Breast epithelium (tissue), 4 donors: Measurements from ENCODE around the gene MAN1C1. TPM values are rescaled to one million over a fixed set of nuclear protein-coding genes. Genes with fewer than 3 reads are reported as not detected.

Source experiments
- DNase-seq, 2 donors: peaks; one replicate each; pipeline ENCODE4 v3.0.0-alpha.2; 2019; ENCODE audit warnings: low spot score in 2 of 2
- H3K27ac ChIP-seq, 2 donors: fragments of 200-600 bp; sonication (generic) in 1 of 2; one replicate each; pipeline ENCODE4 v1.5.1; 2016 to 2019; ENCODE audit warnings: mild to moderate bottlenecking in 1 of 2
- H3K27me3 ChIP-seq, 2 donors: fragments of 200-600 bp; sonication (generic) in 1 of 2; one replicate each; pipeline versions ENCODE4 v1.5.1 to v1.6.0; 2017 to 2019; ENCODE audit warnings: control low read depth in 1 of 2, mild to moderate bottlenecking in 1 of 2
- H3K36me3 ChIP-seq: fragments of 200-600 bp; one replicate; pipeline ENCODE4 v1.5.1; 2019
- H3K4me1 ChIP-seq, 2 donors: fragments of 200-600 bp; sonication (generic); one replicate each; pipeline ENCODE4 v1.5.1; 2016 to 2019; ENCODE audit warnings: control low read depth in 1 of 2
- H3K4me3 ChIP-seq, 3 donors: fragments of 200-600 bp; sonication (generic); 1 replicate in 2 of 3; 2 replicates in 1 of 3; pipeline ENCODE4 v1.5.1; 2016 to 2019; ENCODE audit warnings: mild to moderate bottlenecking in 3 of 3, moderate library complexity in 2 of 3
- H3K9me3 ChIP-seq, 2 donors: fragments of 200-600 bp; sonication (generic) in 1 of 2; one replicate each; pipeline ENCODE4 v1.5.1; 2016 to 2019; ENCODE audit warnings: control low read depth in 1 of 2
- CTCF ChIP-seq, 3 donors: fragments of 450-650 bp; IDR thresholded peaks; one replicate each; pipeline ENCODE4 v1.5.1; 2016 to 2017; ENCODE audit warnings: antibody characterized with exemption in 3 of 3, mild to moderate bottlenecking in 3 of 3, moderate library complexity in 3 of 3
- POLR2A ChIP-seq: fragments of 450-650 bp; IDR thresholded peaks from one replicate; pipeline ENCODE4 v1.6.1; 2016; ENCODE audit warnings: antibody characterized with exemption, mild to moderate bottlenecking, moderate library complexity
- POLR2AphosphoS5 ChIP-seq, 3 donors: sonication (generic); formaldehyde crosslinking; IDR thresholded peaks; one replicate each; pipeline ENCODE4 v1.6.1; 2017; ENCODE audit warnings: antibody characterized with exemption in 3 of 3
- intact Hi-C: fragments of 100-400 bp; cut with DNase I; formaldehyde crosslinking; loops from one replicate; pipeline ENCODE4 v1.15.1; 2023; ENCODE audit warnings: low total_unique reads
- total RNA-seq, 3 donors: library from RNA; depleted of rRNA; stranded (reverse); fragments of >200 nt; gene quantifications; one replicate each; pipeline ENCODE4 v1.1.0, GENCODE V29; 2016

Gene MAN1C1
- total RNA-seq, 3 donors from 2014 or later, result 6.7 to 13.8 (median 6.9) TPM

GRCh38 chr1:25711555-25712298 lies 95.1 kb downstream of the MAN1C1 start:
- H3K36me3 ChIP-seq, result no peaks in the 10 kb centered on the region
- no peaks in the 10 kb centered on the region for H3K9me3 ChIP-seq
- intact Hi-C loops, result no loop called here
- no peak for TF ChIP-seq POLR2A
- no peak for TF ChIP-seq POLR2AphosphoS5 (IDR thresholded peaks at IDR 0.05)
- no peak for TF ChIP-seq CTCF (IDR thresholded peaks at IDR 0.05)
- peak overlapping the region in 1 of 2 donors; percentile 41 for H3K27ac ChIP-seq
- no peaks in the 10 kb centered on the region for H3K4me1 ChIP-seq
- DNase-seq, result no peak
- no peak overlapping the region for H3K4me3 ChIP-seq
- H3K27me3 ChIP-seq, result no peaks in the 10 kb centered on the region

DNA sequence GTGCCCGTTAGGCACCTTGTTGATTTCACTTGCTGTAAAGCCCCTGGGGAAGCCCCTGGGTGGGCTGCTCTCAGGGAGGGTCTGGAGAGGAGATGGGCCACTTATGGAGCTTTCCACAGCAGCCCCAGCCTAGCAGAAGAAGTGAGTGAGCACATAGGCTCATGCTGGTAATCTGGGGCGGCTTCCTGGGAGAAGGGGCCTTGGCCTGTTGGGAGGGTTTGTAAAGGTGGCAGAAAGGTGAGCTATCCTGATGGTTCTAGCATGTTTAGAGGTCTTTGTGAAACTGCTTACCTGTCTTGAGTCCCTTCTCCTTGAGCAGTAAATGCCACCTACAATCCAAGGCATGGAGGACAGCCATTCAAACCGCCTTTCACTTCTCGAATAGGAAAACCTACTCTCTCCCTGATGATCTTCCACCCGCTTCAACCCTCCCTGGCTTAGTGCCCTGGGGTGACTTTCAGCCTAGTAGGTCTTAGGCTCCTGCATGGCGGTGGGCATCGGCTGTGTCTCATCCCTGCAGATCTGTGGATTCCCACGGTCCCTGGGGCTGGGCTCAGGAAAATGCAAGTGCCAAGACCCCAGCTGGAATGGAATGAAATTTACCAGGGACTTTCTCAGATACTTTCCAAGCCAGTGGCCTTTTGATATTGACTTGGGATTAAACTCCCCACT lies 95.8 kb downstream of the MAN1C1 start:
- Histone ChIP-seq H3K9me3 (no peaks in the 10 kb centered on the region), H3K27ac (peak overlapping the region in 1 of 2 donors; percentile 5), H3K4me1 (no peaks in the 10 kb centered on the region), H3K36me3 (no peaks in the 10 kb centered on the region), H3K4me3 (no peak overlapping the region), H3K27me3 (no peaks in the 10 kb centered on the region)
- TF ChIP-seq POLR2A (no peak), CTCF (IDR thresholded peaks at IDR 0.05) (no peak), POLR2AphosphoS5 (IDR thresholded peaks at IDR 0.05) (no peak)
- intact Hi-C loops, result no loop called here
- no peak for DNase-seq

- intact Hi-C loops, result no loop called here
- Histone ChIP-seq H3K4me3 (no peak overlapping the region), H3K9me3 (no peaks in the 10 kb centered on the region), H3K36me3 (no peaks in the 10 kb centered on the region), H3K4me1 (no peaks in the 10 kb centered on the region), H3K27me3 (no peaks in the 10 kb centered on the region), H3K27ac (no peak overlapping the region)
- TF ChIP-seq CTCF (IDR thresholded peaks at IDR 0.05) (no peak), POLR2A (no peak)
- DNase-seq, result no peak
Observed at GRCh38 chr1:25713961-25714360, 97.4 kb downstream of the MAN1C1 start.

DNA sequence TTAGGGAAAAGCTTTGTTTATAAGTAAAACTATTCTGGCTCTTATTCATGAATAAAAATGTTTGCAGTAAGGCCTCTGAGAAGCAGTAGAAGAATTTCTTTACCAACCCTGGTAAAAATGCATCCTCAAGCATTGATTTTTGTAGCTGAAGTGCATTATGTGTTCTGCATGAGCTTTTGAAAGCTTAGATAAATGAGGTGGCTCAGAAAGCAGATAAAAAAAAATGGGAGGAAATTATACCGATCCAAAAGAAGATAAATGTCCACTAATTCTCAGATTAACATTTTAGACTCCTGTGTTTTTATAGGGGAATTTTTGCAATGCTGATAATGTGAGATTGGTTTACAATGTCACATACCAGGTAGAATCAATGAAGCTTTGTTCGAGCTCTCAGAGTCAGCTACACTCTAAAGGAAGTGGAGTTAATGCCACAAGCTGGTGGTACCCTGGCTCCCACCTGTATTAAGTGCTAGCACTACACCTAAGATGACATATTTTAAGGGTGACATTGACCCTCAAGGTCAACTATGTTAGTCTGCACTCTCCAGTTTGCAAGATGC lies 97.9 kb downstream of the MAN1C1 start:
- intact Hi-C loops, result no loop called here
- H3K36me3 ChIP-seq, result no peaks in the 10 kb centered on the region
- H3K4me1 ChIP-seq, result no peaks in the 10 kb centered on the region
- H3K9me3 ChIP-seq, result no peaks in the 10 kb centered on the region
- no peak overlapping the region for H3K27ac ChIP-seq
- TF ChIP-seq POLR2A (no peak), POLR2AphosphoS5 (IDR thresholded peaks at IDR 0.05) (no peak), CTCF (IDR thresholded peaks at IDR 0.05) (no peak)
- no peaks in the 10 kb centered on the region for H3K27me3 ChIP-seq
- no peak overlapping the region for H3K4me3 ChIP-seq
- no peak for DNase-seq

DNA sequence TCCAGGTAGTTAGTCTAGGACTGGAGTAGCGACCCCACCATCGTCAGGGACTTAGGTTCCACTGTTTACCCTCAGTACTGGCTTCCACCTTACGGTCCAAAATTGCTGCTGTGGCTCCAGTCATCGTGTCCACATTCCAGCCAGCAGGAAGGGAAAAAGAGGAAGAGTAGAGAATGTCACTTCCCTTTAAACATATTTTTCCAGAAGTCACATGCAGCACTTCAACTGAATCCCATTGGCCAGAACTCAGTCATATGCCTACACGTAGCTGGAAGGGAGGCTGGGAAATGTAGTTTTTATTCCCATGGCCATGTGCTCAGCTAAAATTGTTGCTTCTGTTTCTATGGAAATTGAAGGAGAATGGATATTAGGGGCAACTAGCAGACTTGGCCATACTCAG lies 99.3 kb downstream of the MAN1C1 start:
- H3K9me3 ChIP-seq, result no peaks in the 10 kb centered on the region
- TF ChIP-seq POLR2AphosphoS5 (IDR thresholded peaks at IDR 0.05) (no peak), POLR2A (no peak), CTCF (IDR thresholded peaks at IDR 0.05) (no peak)
- H3K36me3 ChIP-seq, result no peaks in the 10 kb centered on the region
- no peak for DNase-seq
- no peaks in the 10 kb centered on the region for H3K27me3 ChIP-seq
- no peaks in the 10 kb centered on the region for H3K4me1 ChIP-seq
- intact Hi-C loops, result no loop called here
- H3K27ac ChIP-seq, result no peak overlapping the region
- H3K4me3 ChIP-seq, result no peak overlapping the region
